ENCODE data around the gene FCRL5. TPM values are rescaled to one million over a fixed set of nuclear protein-coding genes. Genes with fewer than 3 reads are reported as not detected.
"Not testable (repeated sequence)": the region's sequence is repeated elsewhere in the genome, so short reads cannot be mapped to it uniquely, and the experiment has no call there.

The FCRL5 gene
- total RNA-seq, 1 experiment from 2014 or later, result not detected

- intact Hi-C loops (cut with micrococcal nuclease), result loop anchor here (5.0 kb wide), 1 partner anchor 205 kb away; no protein-coding TSS in a partner anchor
- H3K36me3 Mint-ChIP-seq (ENCODE audit: insufficient read depth, unreplicated experiment), result no peaks in the 10 kb centered on the region
- H3K4me1 Mint-ChIP-seq (ENCODE audit: insufficient read depth, unreplicated experiment), result no peaks in the 10 kb centered on the region
- H3K4me3 Mint-ChIP-seq (ENCODE audit: unreplicated experiment), result no peak overlapping the region
- TF ChIP-seq CTCF (IDR thresholded peaks at IDR 0.05; ENCODE audit: unreplicated experiment), result no peak
- peaks cover 14% of the 10 kb centered on the region for H3K27me3 Mint-ChIP-seq (ENCODE audit: insufficient read depth, unreplicated experiment)
- no TSS peak for BruUV-seq (replicated peaks)
- no peak for DNase-seq (ENCODE audit: unreplicated experiment)
- H3K27ac Mint-ChIP-seq (ENCODE audit: low read depth, unreplicated experiment), result no peak overlapping the region
- H3K9me3 Mint-ChIP-seq (ENCODE audit: unreplicated experiment), result no peaks in the 10 kb centered on the region
- CTCF ChIA-PET, result interaction anchor here (0.6 to 8.0 kb wide), 14 partner anchors 9 to 443 kb away, joined by 3 to 76 read pairs (median 5); no protein-coding TSS in a partner anchor
- POLR2A ChIA-PET, result no interaction called here
Observed at GRCh38 chr1:157487096-157487495, 65.2 kb downstream of the FCRL5 start.

- H3K27ac Mint-ChIP-seq (ENCODE audit: low read depth, unreplicated experiment); H3K27me3 Mint-ChIP-seq (ENCODE audit: insufficient read depth, unreplicated experiment); DNase-seq (ENCODE audit: unreplicated experiment); POLR2A ChIA-PET; H3K36me3 Mint-ChIP-seq (ENCODE audit: insufficient read depth, unreplicated experiment); H3K4me1 Mint-ChIP-seq (ENCODE audit: insufficient read depth, unreplicated experiment); H3K9me3 Mint-ChIP-seq (ENCODE audit: unreplicated experiment); BruUV-seq (replicated peaks); H3K4me3 Mint-ChIP-seq (ENCODE audit: unreplicated experiment): not testable (repeated sequence)
- intact Hi-C loops (cut with micrococcal nuclease), result loop anchor here (5.0 kb wide), 1 partner anchor 206 kb away; no protein-coding TSS in a partner anchor
- CTCF ChIA-PET, result interaction anchor here (0.6 to 8.0 kb wide), 18 partner anchors 10 to 424 kb away, joined by 3 to 76 read pairs (median 5); no protein-coding TSS in a partner anchor
Observed at GRCh38 chr1:157486400-157486799, 65.9 kb downstream of the FCRL5 start.

- no peak overlapping the region for H3K27ac Mint-ChIP-seq (ENCODE audit: low read depth, unreplicated experiment)
- BruUV-seq (replicated peaks), result no TSS peak
- no peak overlapping the region for H3K4me3 Mint-ChIP-seq (ENCODE audit: unreplicated experiment)
- CTCF ChIA-PET, result interaction anchor here (0.5 to 8.0 kb wide), 17 partner anchors 10 to 329 kb away, joined by 3 to 76 read pairs (median 5); no protein-coding TSS in a partner anchor
- TF ChIP-seq CTCF (IDR thresholded peaks at IDR 0.05; ENCODE audit: unreplicated experiment), result no peak
- no peaks in the 10 kb centered on the region for H3K4me1 Mint-ChIP-seq (ENCODE audit: insufficient read depth, unreplicated experiment)
- no peaks in the 10 kb centered on the region for H3K36me3 Mint-ChIP-seq (ENCODE audit: insufficient read depth, unreplicated experiment)
- POLR2A ChIA-PET, result no interaction called here
- intact Hi-C loops (cut with micrococcal nuclease), result loop anchor here (5.0 kb wide), 1 partner anchor 207 kb away; no protein-coding TSS in a partner anchor
- no peaks in the 10 kb centered on the region for H3K9me3 Mint-ChIP-seq (ENCODE audit: unreplicated experiment)
- peaks cover under 1% of the 10 kb centered on the region for H3K27me3 Mint-ChIP-seq (ENCODE audit: insufficient read depth, unreplicated experiment)
- DNase-seq (ENCODE audit: unreplicated experiment), result no peak
Observed at GRCh38 chr1:157485793-157486192, 66.5 kb downstream of the FCRL5 start.

- Mint-ChIP-seq H3K9me3 (ENCODE audit: unreplicated experiment) (no peaks in the 10 kb centered on the region), H3K27me3 (ENCODE audit: insufficient read depth, unreplicated experiment) (no peaks in the 10 kb centered on the region), H3K36me3 (ENCODE audit: insufficient read depth, unreplicated experiment) (no peaks in the 10 kb centered on the region), H3K4me3 (ENCODE audit: unreplicated experiment) (no peak overlapping the region), H3K27ac (ENCODE audit: low read depth, unreplicated experiment) (no peak overlapping the region), H3K4me1 (ENCODE audit: insufficient read depth, unreplicated experiment) (no peaks in the 10 kb centered on the region)
- intact Hi-C loops (cut with micrococcal nuclease), result no loop called here
- TF ChIP-seq CTCF (IDR thresholded peaks at IDR 0.05; ENCODE audit: unreplicated experiment), result no peak
- no TSS peak for BruUV-seq (replicated peaks)
- ChIA-PET CTCF (interaction anchor here (0.5 to 8.0 kb wide), 18 partner anchors 12 to 625 kb away, joined by 3 to 76 read pairs (median 4); no protein-coding TSS in a partner anchor), POLR2A (no interaction called here)
- DNase-seq (ENCODE audit: unreplicated experiment), result no peak
Observed at GRCh38 chr1:157484573-157484972, 67.7 kb downstream of the FCRL5 start.

All from MCF 10A (cell line).